Measurements from ENCODE around the gene C1QTNF1. TPM values are rescaled to one million over a fixed set of nuclear protein-coding genes. Genes with fewer than 3 reads are reported as not detected.

Gene C1QTNF1
- total RNA-seq, 6 donors from 2014 or later: 9.3 to 30.4 (median 14.1) TPM

GRCh38 chr17:78996781-78997201, 27.2 kb upstream of the C1QTNF1 start:
- peak overlapping the region in 3 of 4 donors; percentile 49 to 69 (median 60) for H3K27ac ChIP-seq
- no peaks in the 10 kb centered on the region for H3K27me3 ChIP-seq
- H3K9me3 ChIP-seq: no peaks in the 10 kb centered on the region
- WGBS, 2 donors: 90 to 93% methylated on average over 15 to 16 of the region's 16 CpGs
- TF ChIP-seq POLR2AphosphoS5 (IDR thresholded peaks at IDR 0.05) (no peak), CTCF (IDR thresholded peaks at IDR 0.05) (no peak), POLR2A (IDR thresholded peaks at IDR 0.05) (no peak)
- DNase-seq (no peak), ATAC-seq (ENCODE audit: low FRiP score in 2 of 2) (no peak)
- H3K36me3 ChIP-seq: peaks cover 12 to 87% (median 52%) of the 10 kb centered on the region in 4 donors
- H3K4me3 ChIP-seq: no peak overlapping the region
- H3K4me1 ChIP-seq: peaks cover 8 to 33% (median 14%) of the 10 kb centered on the region in 4 donors

GRCh38 chr17:78997231-78997741, 26.7 kb upstream of the C1QTNF1 start:
- peaks cover 8 to 36% (median 14%) of the 10 kb centered on the region in 4 donors for H3K4me1 ChIP-seq
- TF ChIP-seq POLR2A (IDR thresholded peaks at IDR 0.05): no peak
- no peak for TF ChIP-seq CTCF (IDR thresholded peaks at IDR 0.05)
- TF ChIP-seq POLR2AphosphoS5 (IDR thresholded peaks at IDR 0.05): no peak
- TF ChIP-seq EP300 (IDR thresholded peaks at IDR 0.05): no peak
- peak overlapping the region in 2 of 4 donors; percentile 60 to 69 for H3K27ac ChIP-seq
- no peaks in the 10 kb centered on the region for H3K27me3 ChIP-seq
- peaks cover 10 to 82% (median 51%) of the 10 kb centered on the region in 4 donors for H3K36me3 ChIP-seq
- 98% methylated on average over 21 to 27 of the region's 27 CpGs for WGBS, 2 donors
- no peak for ATAC-seq (ENCODE audit: low FRiP score in 2 of 2)
- DNase-seq: no peak
- H3K9me3 ChIP-seq: no peaks in the 10 kb centered on the region
- no peak overlapping the region for H3K4me3 ChIP-seq

- Histone ChIP-seq H3K36me3 (peaks cover 6 to 78% (median 51%) of the 10 kb centered on the region in 4 donors), H3K27ac (peak overlapping the region in 2 of 4 donors; percentile 27 to 40), H3K4me1 (peaks cover 8 to 42% (median 14%) of the 10 kb centered on the region in 4 donors), H3K4me3 (no peak overlapping the region), H3K27me3 (no peaks in the 10 kb centered on the region), H3K9me3 (no peaks in the 10 kb centered on the region)
- ATAC-seq (ENCODE audit: low FRiP score in 2 of 2) (no peak), DNase-seq (no peak)
- TF ChIP-seq POLR2A (IDR thresholded peaks at IDR 0.05) (no peak), POLR2AphosphoS5 (IDR thresholded peaks at IDR 0.05) (no peak), CTCF (IDR thresholded peaks at IDR 0.05) (no peak), EP300 (IDR thresholded peaks at IDR 0.05) (no peak)
- 72 to 86% methylated on average over 6 of the region's 6 CpGs for WGBS, 2 donors
Measured at GRCh38 chr17:78997881-78998280, 26.1 kb upstream of the C1QTNF1 start.

- no peak overlapping the region for H3K4me3 ChIP-seq
- peaks cover 6 to 78% (median 49%) of the 10 kb centered on the region in 4 donors for H3K36me3 ChIP-seq
- no peak for TF ChIP-seq EP300 (IDR thresholded peaks at IDR 0.05)
- no peak for TF ChIP-seq POLR2A (IDR thresholded peaks at IDR 0.05)
- no peak for TF ChIP-seq POLR2AphosphoS5 (IDR thresholded peaks at IDR 0.05)
- TF ChIP-seq CTCF (IDR thresholded peaks at IDR 0.05): peak in 1 of 6 experiments; percentile 22
- H3K27ac ChIP-seq: peak overlapping the region in 2 of 4 donors; percentile 27 to 40
- no peaks in the 10 kb centered on the region for H3K27me3 ChIP-seq
- DNase-seq (no peak), ATAC-seq (ENCODE audit: low FRiP score in 2 of 2) (peak in 1 of 2 donors; percentile 25)
- 84 to 85% methylated on average over 4 to 28 of the region's 28 CpGs for WGBS, 2 donors
- no peaks in the 10 kb centered on the region for H3K9me3 ChIP-seq
- H3K4me1 ChIP-seq: peaks cover 8 to 47% (median 13%) of the 10 kb centered on the region in 4 donors
Measured at GRCh38 chr17:78998311-78999055, 25.5 kb upstream of the C1QTNF1 start.
